ENCODE measurements around the gene PRIMA1.

- TF ChIP-seq POLR2A (IDR thresholded peaks at IDR 0.05) (no peak), CTCF (IDR thresholded peaks at IDR 0.05) (no peak)
Measured at GRCh38 chr14:93709249-93709648, 79.0 kb downstream of the PRIMA1 start.

All from thyroid gland (tissue), 4 donors.